HepG2 (cell line): Measurements from ENCODE around the gene SERPINB6.
"Not testable (repeated sequence)": the region's sequence is repeated elsewhere in the genome, so short reads cannot be mapped to it uniquely, and the experiment has no call there.

ENCODE experiments used
- BHLHE40 ChIP-seq: IDR thresholded peaks from 2 replicates; pipeline ENCODE4 v1.6.1; 2011; ENCODE audit warnings: low read length, improper control_type of control experiment
- CBX5 ChIP-seq: sonication (generic); formaldehyde crosslinking; IDR thresholded peaks from 2 replicates; pipeline ENCODE4 v1.4.0; 2020; ENCODE audit warnings: missing genetic modification reagents, borderline replicate concordance
- ETV6 ChIP-seq: sonication (generic); formaldehyde crosslinking; conservative IDR thresholded peaks from 2 replicates; pipeline ENCODE4 v1.4.0; 2020; ENCODE audit warnings: missing genetic modification reagents
- FIP1L1 ChIP-seq: fragments of 200-400 bp; formaldehyde crosslinking; IDR thresholded peaks from 2 replicates; pipeline ENCODE4 v1.6.1; 2018; ENCODE audit warnings: low read depth, mild to moderate bottlenecking, low read length, moderate library complexity, borderline replicate concordance; ENCODE audit not compliant: insufficient read depth
- MAZ ChIP-seq, 2 experiments: sonication (generic) in 1 of 2; formaldehyde crosslinking in 1 of 2; IDR thresholded peaks; 2 replicates each; pipeline versions ENCODE4 v1.5.0 to v1.6.1; 2012 to 2020; ENCODE audit warnings: low read depth in 2 of 2, mild to moderate bottlenecking in 2 of 2, borderline replicate concordance in 1 of 2, improper control_type of control experiment in 1 of 2, low read length in 1 of 2, missing genetic modification reagents in 1 of 2, moderate library complexity in 1 of 2
- SMARCC2 ChIP-seq: fragments of 450-650 bp; IDR thresholded peaks from 2 replicates; pipeline ENCODE4 v1.6.1; 2017; ENCODE audit warnings: antibody characterized with exemption, mild to moderate bottlenecking
- ZNF274 ChIP-seq: sonication (generic); formaldehyde crosslinking; IDR thresholded peaks from 2 replicates; pipeline ENCODE4 v1.5.1; 2020; ENCODE audit warnings: mild to moderate bottlenecking, missing genetic modification reagents
- TF ChIP-seq, protein P1 (sequence below): sonication (generic); formaldehyde crosslinking; IDR thresholded peaks from 2 replicates; pipeline ENCODE4 v1.8.1; 2023; ENCODE audit warnings: mild to moderate bottlenecking, inconsistent platforms, moderate library complexity, missing genetic modification reagents, borderline replicate concordance

DNA sequence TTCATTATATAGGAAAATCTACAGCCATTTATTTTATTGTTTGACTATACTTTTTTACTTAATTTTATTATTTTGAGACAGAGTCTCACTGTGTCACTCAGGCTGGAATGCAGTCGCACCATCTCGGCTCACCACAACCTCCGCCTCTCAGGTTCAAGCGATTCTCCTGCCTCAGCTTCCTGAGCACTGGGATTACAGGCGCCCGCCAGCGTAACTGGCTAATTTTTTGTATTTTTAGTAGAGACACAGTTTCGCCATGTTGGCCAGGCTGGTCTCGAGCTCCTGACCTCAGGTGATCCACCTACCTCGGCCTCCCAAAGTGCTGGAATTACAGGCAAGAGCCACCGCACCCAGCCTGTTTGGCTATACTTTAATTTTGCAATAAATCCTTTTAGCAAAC is 38.5 kb downstream of the SERPINB6 start:
- TF ChIP-seq, protein P1, sequence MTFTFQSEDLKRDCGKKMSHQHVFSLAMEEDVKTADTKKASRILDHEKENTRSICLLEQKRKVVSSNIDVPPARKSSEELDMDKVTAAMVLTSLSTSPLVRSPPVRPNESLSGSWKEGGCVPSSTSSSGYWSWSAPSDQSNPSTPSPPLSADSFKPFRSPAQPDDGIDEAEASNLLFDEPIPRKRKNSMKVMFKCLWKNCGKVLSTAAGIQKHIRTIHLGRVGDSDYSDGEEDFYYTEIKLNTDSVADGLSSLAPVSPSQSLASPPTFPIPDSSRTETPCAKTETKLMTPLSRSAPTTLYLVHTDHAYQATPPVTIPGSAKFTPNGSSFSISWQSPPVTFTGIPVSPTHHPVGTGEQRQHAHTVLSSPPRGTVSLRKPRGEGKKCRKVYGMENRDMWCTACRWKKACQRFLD (CRISPR knock-in tag), result not testable (repeated sequence)
- not testable (repeated sequence) for TF ChIP-seq BHLHE40; SMARCC2; FIP1L1; MAZ (IDR thresholded peaks at IDR 0.05; ENCODE audit: borderline replicate concordance, low read depth, low read length); MAZ (CRISPR knock-in tag; IDR thresholded peaks at IDR 0.05; ENCODE audit: low read depth); ZNF274 (CRISPR knock-in tag); ETV6 (CRISPR knock-in tag); CBX5 (CRISPR knock-in tag)
